HCT116 (cell line): Measurements from ENCODE around the gene HECW1. TPM values are rescaled to one million over a fixed set of nuclear protein-coding genes. Genes with fewer than 3 reads are reported as not detected.

Experiments used
- ATAC-seq: fragments of 200-7000 bp; cut with Tn5 transposase; 2 replicates; pipeline ENCODE4 v1.9.1; 2020; ENCODE audit warnings: mild to moderate bottlenecking, moderate library complexity
- BruUV-seq: library from RNA; stranded (reverse); fragments of 400-500 nt; replicated peaks from 2 replicates; lab custom pipeline; 2021; lab: Mats Ljungman, UMichigan
- CTCF ChIA-PET: fragments of 300-600 bp; sonication (Branson Sonifier 250); formaldehyde crosslinking; loops from one replicate; lab custom pipeline; 2021; ENCODE audit warnings: antibody characterized with exemption; lab: Charles Lee
- POLR2A ChIA-PET: fragments of 300-600, 350-600 bp; sonication (Branson Sonifier 250); formaldehyde crosslinking; loops from one replicate; lab custom pipeline; 2021; ENCODE audit warnings: antibody characterized with exemption; lab: Charles Lee
- RAD21 ChIA-PET, 2 experiments: fragments of 300-600 bp; sonication (Branson Sonifier 250); formaldehyde crosslinking; loops; one replicate each; lab custom pipeline; 2023; ENCODE audit warnings: low total read pairs in 2 of 2; ENCODE audit not compliant: uncharacterized antibody in 2 of 2, unreplicated experiment in 2 of 2, low non-redundant PET in 1 of 2; lab: Charles Lee
- DNase-seq: peaks from one replicate; pipeline ENCODE4 v3.0.0-alpha.2; 2010; ENCODE audit warnings: low read depth, low spot score
- H2AFZ ChIP-seq: fragments of 200-600 bp; shearing (Covaris generic), sonication (generic); 2 replicates; pipeline ENCODE4 v1.6.1; 2017; ENCODE audit warnings: low read depth, mixed run types, mixed read lengths, antibody characterized with exemption, low read length; ENCODE audit not compliant: poor library complexity, severe bottlenecking
- H3K27ac ChIP-seq: 2 replicates; pipeline ENCODE4 v1.5.1; 2012; ENCODE audit warnings: low read depth, low read length
- H3K27me3 ChIP-seq: fragments of 200-600 bp; sonication (generic); 2 replicates; pipeline ENCODE4 v1.6.1; 2016; ENCODE audit warnings: mixed run types, low read length, mixed read lengths; ENCODE audit not compliant: insufficient read depth
- H3K36me3 ChIP-seq, 2 experiments: fragments of 200-500 bp in 1 of 2; fragments of 200-600 bp in 1 of 2; sonication (Bioruptor generic) in 1 of 2; sonication (generic) in 1 of 2; 2 replicates each; pipeline versions ENCODE4 v1.5.1 to v1.6.1; 2014 to 2016; ENCODE audit warnings: low read length in 2 of 2, inconsistent platforms in 1 of 2, mixed read lengths in 1 of 2, mixed run types in 1 of 2; ENCODE audit not compliant: insufficient read depth in 2 of 2, control insufficient read depth in 1 of 2
- H3K4me1 ChIP-seq, 2 experiments: fragments of 200-600 bp in 1 of 2; sonication (generic) in 1 of 2; 2 replicates each; pipeline versions ENCODE4 v1.5.1 to v1.6.1; 2012 to 2017; ENCODE audit warnings: low read length in 2 of 2, inconsistent platforms in 1 of 2, mild to moderate bottlenecking in 1 of 2, mixed read lengths in 1 of 2, mixed run types in 1 of 2, moderate library complexity in 1 of 2; ENCODE audit not compliant: insufficient read depth in 2 of 2, control insufficient read depth in 1 of 2
- H3K4me2 ChIP-seq: fragments of 200-600 bp; sonication (generic); 2 replicates; pipeline ENCODE4 v1.6.1; 2017; ENCODE audit warnings: mixed run types, low read length, mixed read lengths
- H3K4me3 ChIP-seq, 2 experiments: fragments of 200-600 bp in 1 of 2; sonication (generic) in 1 of 2; replicated peaks in 1 of 2; 2 replicates each; pipeline ENCODE4 v1.5.1; 2011 to 2016; ENCODE audit warnings: low read length in 2 of 2, control low read depth in 1 of 2, low read depth in 1 of 2, mild to moderate bottlenecking in 1 of 2, mixed read lengths in 1 of 2, mixed run types in 1 of 2
- H3K79me2 ChIP-seq: fragments of 200-600 bp; sonication (generic); 2 replicates; pipeline ENCODE4 v1.6.1; 2017; ENCODE audit warnings: mild to moderate bottlenecking, mixed run types, low read length, moderate library complexity, mixed read lengths; ENCODE audit not compliant: insufficient read depth
- H3K9ac ChIP-seq: fragments of 200-600 bp; sonication (generic); 2 replicates; pipeline ENCODE4 v1.6.1; 2016; ENCODE audit warnings: low read length, mixed read lengths
- H3K9me2 ChIP-seq: fragments of 200-600 bp; sonication (generic), shearing (Covaris generic); 2 replicates; pipeline ENCODE4 v1.6.1; 2017; ENCODE audit warnings: mixed run types, mild to moderate bottlenecking, moderate library complexity; ENCODE audit not compliant: insufficient read depth
- H3K9me3 ChIP-seq, 2 experiments: fragments of 200-500 bp in 1 of 2; fragments of 200-600 bp in 1 of 2; sonication (Bioruptor generic) in 1 of 2; sonication (generic) in 1 of 2; 2 replicates each; pipeline ENCODE4 v1.6.1; 2014 to 2017; ENCODE audit warnings: low read length in 2 of 2, mixed read lengths in 2 of 2, inconsistent platforms in 1 of 2, low read depth in 1 of 2, mild to moderate bottlenecking in 1 of 2, mixed run types in 1 of 2, moderate library complexity in 1 of 2; ENCODE audit not compliant: control insufficient read depth in 1 of 2, insufficient read depth in 1 of 2
- H4K20me1 ChIP-seq: fragments of 200-600 bp; sonication (generic), shearing (Covaris generic); 2 replicates; pipeline ENCODE4 v1.6.1; 2017; ENCODE audit warnings: mixed run types, mild to moderate bottlenecking, moderate library complexity; ENCODE audit not compliant: insufficient read depth
- CBX3 ChIP-seq: IDR thresholded peaks from 2 replicates; pipeline ENCODE4 v1.6.1; 2012; ENCODE audit warnings: low read depth
- CEBPB ChIP-seq: IDR thresholded peaks from 2 replicates; pipeline ENCODE4 v1.6.1; 2012; ENCODE audit warnings: low read depth
- EZH2 ChIP-seq: fragments of 200-600 bp; sonication (generic); IDR thresholded peaks from 2 replicates; pipeline ENCODE4 v1.6.1; 2017; ENCODE audit warnings: antibody characterized with exemption, mixed run types
- EZH2phosphoT487 ChIP-seq: fragments of 200-600 bp; IDR thresholded peaks from 2 replicates; pipeline ENCODE4 v1.6.1; 2018; ENCODE audit warnings: antibody characterized with exemption, borderline replicate concordance
- FOSL1 ChIP-seq: IDR thresholded peaks from 2 replicates; pipeline ENCODE4 v1.6.1; 2012; ENCODE audit warnings: low read depth
- JUND ChIP-seq: IDR thresholded peaks from 2 replicates; pipeline ENCODE4 v1.6.1; 2012
- POLR2AphosphoS5 ChIP-seq: IDR thresholded peaks from 2 replicates; pipeline ENCODE4 v1.6.1; 2011; ENCODE audit warnings: mild to moderate bottlenecking, low read depth, low read length, moderate library complexity
- RAD21 ChIP-seq: IDR thresholded peaks from 2 replicates; pipeline ENCODE4 v1.6.1; 2012; ENCODE audit warnings: low read depth, mild to moderate bottlenecking
- ZBTB33 ChIP-seq: IDR thresholded peaks from 2 replicates; pipeline ENCODE4 v1.6.1; 2011; ENCODE audit warnings: mild to moderate bottlenecking, low read length, moderate library complexity; ENCODE audit not compliant: insufficient replicate concordance; ENCODE audit errors: extremely low read depth
- ZFX ChIP-seq: fragments of 450-650 bp; IDR thresholded peaks from 2 replicates; pipeline ENCODE4 v1.6.1; 2017
- ZNF274 ChIP-seq: fragments of 200-500 bp; sonication (Bioruptor generic); IDR thresholded peaks from 2 replicates; pipeline ENCODE4 v1.6.1; 2014; ENCODE audit warnings: mild to moderate bottlenecking, low read depth, low read length, inconsistent platforms
- intact Hi-C: fragments of 100-400 bp; cut with micrococcal nuclease; formaldehyde crosslinking; loops from 2 replicates; pipeline ENCODE4 v1.10.0; 2022
- total RNA-seq: library from RNA; stranded (reverse); gene quantifications from one replicate; pipeline ENCODE4 v1.2.1, GENCODE V29; 2021; ENCODE audit not compliant: unreplicated experiment
- TF ChIP-seq, protein P1 (sequence below): IDR thresholded peaks from 2 replicates; pipeline ENCODE4 v1.6.1; 2012
- TF ChIP-seq, protein P2 (sequence below), 3 experiments: fragments of 200-600 bp in 1 of 3; sonication (generic) in 1 of 3; IDR thresholded peaks in 2 of 3; conservative IDR thresholded peaks in 1 of 3; 2 replicates each; pipeline ENCODE4 v1.5.1; 2012 to 2017; ENCODE audit warnings: low read depth in 2 of 3, low read length in 2 of 3, antibody characterized with exemption in 1 of 3, borderline replicate concordance in 1 of 3, control low read depth in 1 of 3, mild to moderate bottlenecking in 1 of 3, mixed read lengths in 1 of 3, mixed run types in 1 of 3, moderate library complexity in 1 of 3; ENCODE audit not compliant: insufficient read depth in 1 of 3
- TF ChIP-seq, protein P3 (sequence below): IDR thresholded peaks from 2 replicates; pipeline ENCODE4 v1.6.1; 2012; ENCODE audit warnings: low read depth

The HECW1 gene
- total RNA-seq, 1 experiment from 2014 or later, result 5.6 TPM

DNA sequence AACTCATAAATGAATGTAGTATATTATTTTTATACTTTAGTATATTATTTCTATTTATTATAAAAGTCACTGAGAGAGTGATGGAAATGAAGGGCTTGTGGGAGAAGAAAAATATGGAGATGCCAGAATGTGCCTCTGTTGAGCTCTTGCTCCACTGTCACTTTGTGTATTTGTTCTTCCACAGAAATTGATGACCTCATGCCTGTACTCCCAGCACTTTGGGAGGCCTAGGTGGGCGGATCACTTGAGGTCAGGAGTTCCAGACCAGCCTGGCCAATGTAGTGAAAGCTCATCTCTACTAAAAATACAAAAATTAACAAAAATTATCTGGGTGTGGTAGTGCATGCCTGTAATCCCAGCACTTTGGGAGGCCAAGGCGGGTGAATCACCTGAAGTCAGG, 394.0 kb downstream of the HECW1 start:
- Histone ChIP-seq H3K27ac (no peak overlapping the region), H3K4me3 (no peak overlapping the region), H3K36me3 (no peaks in the 10 kb centered on the region), H2AFZ (no peak overlapping the region)
- BruUV-seq, result no TSS peak
- ChIA-PET POLR2A (no interaction called here), CTCF (no interaction called here)
- TF ChIP-seq POLR2AphosphoS5 (no peak), ZNF274 (no peak), CEBPB (no peak), ZBTB33 (no peak), FOSL1 (no peak), RAD21 (no peak), CBX3 (no peak)
- TF ChIP-seq, all 23 proteins: peak for 0
- RAD21 ChIA-PET, result no interaction called here
- Histone ChIP-seq H3K9ac (no peak overlapping the region), H3K9me2 (no peaks in the 10 kb centered on the region), H4K20me1 (no peaks in the 10 kb centered on the region), H3K9me3 (no peaks in the 10 kb centered on the region), H3K4me2 (no peak overlapping the region), H3K27me3 (no peaks in the 10 kb centered on the region), H3K79me2 (no peaks in the 10 kb centered on the region), H3K4me1 (no peaks in the 10 kb centered on the region)
- intact Hi-C loops, result no loop called here
- ATAC-seq (no peak), DNase-seq (no peak)

GRCh38 chr7:43508461-43508860, 396.0 kb downstream of the HECW1 start:
- H3K4me3 ChIP-seq, result no peak overlapping the region
- intact Hi-C loops, result no loop called here
- no peaks in the 10 kb centered on the region for H3K4me1 ChIP-seq
- no peaks in the 10 kb centered on the region for H4K20me1 ChIP-seq
- CTCF ChIA-PET, result no interaction called here
- H3K36me3 ChIP-seq, result no peaks in the 10 kb centered on the region
- H3K79me2 ChIP-seq, result no peaks in the 10 kb centered on the region
- H2AFZ ChIP-seq, result no peak overlapping the region
- H3K9me2 ChIP-seq, result no peaks in the 10 kb centered on the region
- DNase-seq (no peak), ATAC-seq (no peak)
- RAD21 ChIA-PET, result no interaction called here
- no peak overlapping the region for H3K27ac ChIP-seq
- POLR2A ChIA-PET, result no interaction called here
- BruUV-seq, result no TSS peak
- H3K27me3 ChIP-seq, result no peaks in the 10 kb centered on the region
- no peak overlapping the region for H3K9ac ChIP-seq
- H3K9me3 ChIP-seq, result no peaks in the 10 kb centered on the region
- no peak overlapping the region for H3K4me2 ChIP-seq
- TF ChIP-seq, protein P1, sequence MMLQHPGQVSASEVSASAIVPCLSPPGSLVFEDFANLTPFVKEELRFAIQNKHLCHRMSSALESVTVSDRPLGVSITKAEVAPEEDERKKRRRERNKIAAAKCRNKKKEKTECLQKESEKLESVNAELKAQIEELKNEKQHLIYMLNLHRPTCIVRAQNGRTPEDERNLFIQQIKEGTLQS, result no peak
- TF ChIP-seq, protein P2, sequence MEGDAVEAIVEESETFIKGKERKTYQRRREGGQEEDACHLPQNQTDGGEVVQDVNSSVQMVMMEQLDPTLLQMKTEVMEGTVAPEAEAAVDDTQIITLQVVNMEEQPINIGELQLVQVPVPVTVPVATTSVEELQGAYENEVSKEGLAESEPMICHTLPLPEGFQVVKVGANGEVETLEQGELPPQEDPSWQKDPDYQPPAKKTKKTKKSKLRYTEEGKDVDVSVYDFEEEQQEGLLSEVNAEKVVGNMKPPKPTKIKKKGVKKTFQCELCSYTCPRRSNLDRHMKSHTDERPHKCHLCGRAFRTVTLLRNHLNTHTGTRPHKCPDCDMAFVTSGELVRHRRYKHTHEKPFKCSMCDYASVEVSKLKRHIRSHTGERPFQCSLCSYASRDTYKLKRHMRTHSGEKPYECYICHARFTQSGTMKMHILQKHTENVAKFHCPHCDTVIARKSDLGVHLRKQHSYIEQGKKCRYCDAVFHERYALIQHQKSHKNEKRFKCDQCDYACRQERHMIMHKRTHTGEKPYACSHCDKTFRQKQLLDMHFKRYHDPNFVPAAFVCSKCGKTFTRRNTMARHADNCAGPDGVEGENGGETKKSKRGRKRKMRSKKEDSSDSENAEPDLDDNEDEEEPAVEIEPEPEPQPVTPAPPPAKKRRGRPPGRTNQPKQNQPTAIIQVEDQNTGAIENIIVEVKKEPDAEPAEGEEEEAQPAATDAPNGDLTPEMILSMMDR (IDR thresholded peaks at IDR 0.05 in 2 of 3, conservative IDR thresholded peaks at IDR 0.05 in 1 of 3; ENCODE audit: borderline replicate concordance in 1 of 3, insufficient read depth in 1 of 3, low read depth in 2 of 3, low read length in 2 of 3), result no peak
- TF ChIP-seq JUND (no peak), EZH2phosphoT487 (no peak), CEBPB (no peak), ZNF274 (no peak), ZFX (no peak), RAD21 (no peak), EZH2 (no peak)
- TF ChIP-seq, protein P3, sequence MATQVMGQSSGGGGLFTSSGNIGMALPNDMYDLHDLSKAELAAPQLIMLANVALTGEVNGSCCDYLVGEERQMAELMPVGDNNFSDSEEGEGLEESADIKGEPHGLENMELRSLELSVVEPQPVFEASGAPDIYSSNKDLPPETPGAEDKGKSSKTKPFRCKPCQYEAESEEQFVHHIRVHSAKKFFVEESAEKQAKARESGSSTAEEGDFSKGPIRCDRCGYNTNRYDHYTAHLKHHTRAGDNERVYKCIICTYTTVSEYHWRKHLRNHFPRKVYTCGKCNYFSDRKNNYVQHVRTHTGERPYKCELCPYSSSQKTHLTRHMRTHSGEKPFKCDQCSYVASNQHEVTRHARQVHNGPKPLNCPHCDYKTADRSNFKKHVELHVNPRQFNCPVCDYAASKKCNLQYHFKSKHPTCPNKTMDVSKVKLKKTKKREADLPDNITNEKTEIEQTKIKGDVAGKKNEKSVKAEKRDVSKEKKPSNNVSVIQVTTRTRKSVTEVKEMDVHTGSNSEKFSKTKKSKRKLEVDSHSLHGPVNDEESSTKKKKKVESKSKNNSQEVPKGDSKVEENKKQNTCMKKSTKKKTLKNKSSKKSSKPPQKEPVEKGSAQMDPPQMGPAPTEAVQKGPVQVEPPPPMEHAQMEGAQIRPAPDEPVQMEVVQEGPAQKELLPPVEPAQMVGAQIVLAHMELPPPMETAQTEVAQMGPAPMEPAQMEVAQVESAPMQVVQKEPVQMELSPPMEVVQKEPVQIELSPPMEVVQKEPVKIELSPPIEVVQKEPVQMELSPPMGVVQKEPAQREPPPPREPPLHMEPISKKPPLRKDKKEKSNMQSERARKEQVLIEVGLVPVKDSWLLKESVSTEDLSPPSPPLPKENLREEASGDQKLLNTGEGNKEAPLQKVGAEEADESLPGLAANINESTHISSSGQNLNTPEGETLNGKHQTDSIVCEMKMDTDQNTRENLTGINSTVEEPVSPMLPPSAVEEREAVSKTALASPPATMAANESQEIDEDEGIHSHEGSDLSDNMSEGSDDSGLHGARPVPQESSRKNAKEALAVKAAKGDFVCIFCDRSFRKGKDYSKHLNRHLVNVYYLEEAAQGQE, result no peak
